HG03108 (cell line): ENCODE measurements around the gene PELI1.

Source experiments
- ATAC-seq: cut with Tn5 transposase; IDR thresholded peaks from one replicate; pipeline ENCODE4 v1.9.1; 2021; ENCODE audit warnings: moderate library complexity; ENCODE audit not compliant: unreplicated experiment

PELI1 gene

GRCh38 chr2:64144057-64145013, at the start of gene PELI1:
Gene PELI1, minus strand, starts transcription at chr2:64144420. Its CDS starts 36,110 bp downstream, at chr2:64108310.
- ATAC-seq = peak; percentile 73

DNA sequence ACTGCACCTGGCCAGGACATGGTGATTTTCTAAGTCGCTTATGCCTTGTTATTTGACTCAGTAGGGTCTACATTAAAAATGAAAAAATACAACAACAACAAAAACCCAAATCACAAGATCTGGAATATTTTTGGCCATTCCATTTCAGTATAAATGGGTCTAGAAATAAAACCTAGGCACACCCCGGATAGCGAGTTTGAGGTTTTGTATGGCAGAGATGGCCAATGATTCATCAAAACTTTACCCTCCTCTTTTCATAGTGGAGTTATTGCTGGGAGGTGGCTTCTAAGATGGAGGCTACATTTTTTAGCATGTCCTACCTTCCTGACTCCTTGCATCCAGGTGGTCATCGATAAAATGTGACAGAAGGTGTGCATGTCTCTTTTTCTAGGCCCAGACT, 49.3 kb upstream of the PELI1 start:
- ATAC-seq = no peak

DNA sequence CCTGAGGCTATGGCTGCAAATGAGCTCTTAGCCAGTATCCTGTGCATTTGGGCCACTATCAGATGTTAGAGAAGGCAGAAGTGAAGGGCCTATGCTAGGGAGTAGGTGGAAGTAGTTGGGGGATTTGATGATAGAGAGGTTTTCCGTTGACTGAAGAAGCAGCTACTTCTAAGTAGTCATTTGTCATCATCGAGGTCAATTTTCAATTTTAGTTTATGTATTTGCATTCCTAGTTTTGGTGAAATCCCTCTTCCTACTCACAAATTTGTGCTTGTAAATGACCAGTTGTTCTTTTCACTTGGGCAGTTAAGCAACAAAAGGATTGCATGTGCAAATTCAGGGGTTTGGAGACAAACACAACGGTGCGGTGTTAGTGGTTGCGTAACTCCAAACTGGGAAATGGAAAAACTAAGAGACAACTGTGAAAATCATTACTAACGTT, 48.5 kb upstream of the PELI1 start:
- no peak for ATAC-seq

DNA sequence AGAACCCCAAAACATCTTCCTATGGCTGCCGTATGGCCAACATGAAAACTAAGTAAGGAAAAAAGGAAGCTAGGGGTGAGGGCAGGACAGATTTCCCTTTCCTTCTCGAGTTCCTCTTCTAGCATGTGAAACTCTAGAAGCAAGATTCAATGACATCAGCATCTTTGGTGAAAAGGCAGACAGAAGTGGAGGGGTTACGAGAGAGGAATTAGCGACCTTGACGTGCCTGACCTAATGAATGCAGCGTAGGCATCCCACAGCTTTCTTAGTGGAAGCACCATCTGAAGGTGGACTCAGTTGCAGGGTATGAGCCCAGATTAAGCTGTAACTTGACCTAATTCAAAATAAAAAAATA, 47.9 kb upstream of the PELI1 start:
- ATAC-seq = no peak

GRCh38 chr2:64189586-64189985, 45.4 kb upstream of the PELI1 start:
- ATAC-seq = no peak

- no peak for ATAC-seq
Measured at GRCh38 chr2:64189167-64189566, 44.9 kb upstream of the PELI1 start.

GRCh38 chr2:64186699-64187605, 42.7 kb upstream of the PELI1 start:
- no peak for ATAC-seq

- ATAC-seq = peak; percentile 84
Measured at GRCh38 chr2:64179582-64180321, 35.5 kb upstream of the PELI1 start.

- no peak for ATAC-seq
Measured at GRCh38 chr2:64177315-64177714, 33.1 kb upstream of the PELI1 start.

- no peak for ATAC-seq
Measured at GRCh38 chr2:64175419-64176197, 31.4 kb upstream of the PELI1 start.

DNA sequence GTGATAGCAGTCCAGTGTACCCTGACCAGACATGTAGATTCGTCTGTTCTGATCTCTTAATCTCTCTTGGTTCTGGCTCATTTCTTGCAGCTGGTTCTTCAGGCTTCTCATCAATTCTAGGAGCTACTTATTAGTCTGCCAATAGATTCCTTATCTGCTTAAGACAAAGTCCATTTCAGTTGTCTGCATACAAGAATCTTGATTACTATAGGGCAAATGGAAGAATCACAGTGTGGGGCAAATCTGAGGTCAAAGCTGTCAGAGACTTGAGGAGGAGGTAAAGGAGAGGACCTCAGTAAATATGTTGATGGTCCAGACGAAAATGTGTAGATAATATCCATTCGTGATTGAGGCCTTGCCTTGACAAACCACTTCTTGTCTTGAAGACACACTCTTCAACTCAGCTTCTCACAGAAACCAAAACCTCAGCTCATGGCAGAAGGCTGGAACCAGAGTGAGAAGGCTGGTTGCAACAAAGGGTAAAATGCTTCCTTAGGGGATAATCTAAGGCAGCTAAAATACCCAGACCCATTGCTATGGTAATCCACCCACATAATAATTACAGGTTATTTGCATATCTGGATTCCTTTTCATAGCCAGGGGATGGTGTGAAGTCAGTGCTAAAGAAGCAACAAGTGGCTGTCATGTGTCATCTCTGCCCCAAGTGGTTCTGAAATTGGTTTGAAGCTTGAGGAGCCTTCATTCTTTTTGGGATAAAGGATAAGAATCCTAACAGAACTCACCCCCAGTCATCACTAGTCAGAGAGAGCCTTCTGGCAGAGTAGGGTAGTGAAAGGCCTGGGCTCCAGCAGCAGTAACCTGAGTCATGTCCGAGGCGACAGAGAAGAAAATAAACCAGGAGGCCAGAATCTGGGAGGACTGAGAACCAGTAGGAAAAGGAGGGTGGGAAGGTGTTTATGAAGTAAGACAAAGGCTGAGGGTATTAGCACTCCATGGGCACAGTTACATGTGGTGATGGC, 29.2 kb upstream of the PELI1 start:
- no peak for ATAC-seq

DNA sequence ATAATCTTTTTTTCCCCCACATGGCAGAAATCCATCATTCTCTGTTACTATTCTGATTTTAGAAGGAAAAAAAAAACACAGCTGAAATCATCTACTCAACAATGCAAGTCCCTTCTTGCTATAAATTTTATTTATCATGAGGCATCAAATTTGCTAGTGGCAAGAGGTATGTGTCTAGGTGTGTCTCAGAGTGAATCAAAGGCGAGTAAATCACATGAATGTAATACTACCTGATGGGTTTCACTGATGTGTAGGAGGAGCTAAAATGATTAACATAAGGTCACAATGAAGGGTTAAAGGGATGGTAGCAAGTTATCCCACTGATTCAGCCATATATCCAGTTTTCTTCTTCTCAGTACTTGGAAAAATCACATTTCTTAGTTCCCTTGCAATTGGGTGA, 24.5 kb upstream of the PELI1 start:
- no peak for ATAC-seq

DNA sequence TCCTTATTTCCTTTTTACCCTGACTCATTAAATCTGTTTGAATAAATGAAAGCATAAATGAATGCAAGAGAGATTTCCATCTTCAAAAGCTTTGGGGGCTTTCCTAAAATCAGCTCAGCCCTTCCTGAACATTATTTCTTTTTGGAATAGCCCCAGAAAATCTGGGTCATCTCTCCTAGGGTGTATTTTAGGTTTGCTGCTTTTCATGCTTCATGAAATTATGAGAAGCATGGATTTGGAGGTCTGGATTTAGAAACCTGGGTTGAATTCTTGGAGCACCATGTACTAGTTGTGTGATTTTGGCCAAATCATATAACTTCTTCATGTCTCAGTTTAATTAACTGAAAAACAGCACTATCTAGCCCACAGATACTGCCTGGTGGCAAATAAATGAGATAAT, 24.0 kb upstream of the PELI1 start:
- no peak for ATAC-seq

DNA sequence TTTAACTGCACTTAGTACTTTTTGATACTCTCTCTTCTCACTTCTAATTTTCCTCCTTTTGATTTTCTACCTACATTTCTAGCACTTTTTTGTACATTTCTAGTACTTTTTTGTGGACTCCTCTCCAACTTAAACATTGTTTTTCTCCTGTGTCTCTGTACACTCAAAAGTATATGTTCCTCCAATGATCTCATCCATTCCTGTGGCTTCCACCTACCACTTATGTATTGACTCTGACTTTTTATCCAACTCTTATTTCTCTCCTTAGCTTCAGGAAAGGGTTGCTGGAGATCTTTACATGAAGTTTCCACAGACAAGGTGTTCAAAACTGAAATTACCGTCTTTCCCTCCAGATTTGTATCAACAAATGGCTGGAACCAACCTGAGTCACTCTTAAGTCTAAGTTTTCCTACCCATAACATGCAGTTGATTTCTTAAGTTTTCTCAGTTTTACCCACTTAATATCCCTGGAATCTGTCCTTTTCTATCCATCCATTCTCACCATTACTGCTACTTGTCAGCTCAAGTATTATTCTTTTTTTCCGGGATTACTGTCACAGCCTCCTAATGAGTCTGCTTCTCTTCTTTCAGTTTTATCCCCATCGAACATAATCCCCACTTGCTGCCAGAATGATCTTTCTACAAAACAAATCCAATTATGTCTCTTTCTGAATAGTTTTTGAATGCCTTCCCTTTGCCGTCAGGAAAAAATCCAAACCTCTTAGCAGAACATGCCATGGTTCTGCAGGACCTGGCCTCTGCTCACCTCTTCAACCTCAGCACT, 22.6 kb upstream of the PELI1 start:
- no peak for ATAC-seq

DNA sequence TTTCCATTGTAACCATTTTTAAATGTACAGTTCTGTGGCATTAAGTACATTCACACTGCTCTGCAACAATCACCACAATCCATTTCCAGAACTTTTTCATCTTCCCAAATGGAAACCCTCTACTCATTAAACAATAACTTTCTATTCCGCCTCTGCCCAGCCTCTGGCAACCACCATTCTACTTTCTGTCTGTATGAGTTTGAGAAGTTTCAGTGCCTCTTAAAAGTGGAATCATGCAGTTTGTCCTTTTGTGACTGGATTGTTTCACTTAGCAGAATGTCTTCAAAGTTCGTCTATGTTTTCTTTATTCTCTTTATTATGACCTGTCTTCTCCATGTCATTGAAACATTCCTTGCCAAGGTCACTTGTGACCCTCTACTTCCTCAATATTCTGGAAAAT, 22.0 kb upstream of the PELI1 start:
- no peak for ATAC-seq

DNA sequence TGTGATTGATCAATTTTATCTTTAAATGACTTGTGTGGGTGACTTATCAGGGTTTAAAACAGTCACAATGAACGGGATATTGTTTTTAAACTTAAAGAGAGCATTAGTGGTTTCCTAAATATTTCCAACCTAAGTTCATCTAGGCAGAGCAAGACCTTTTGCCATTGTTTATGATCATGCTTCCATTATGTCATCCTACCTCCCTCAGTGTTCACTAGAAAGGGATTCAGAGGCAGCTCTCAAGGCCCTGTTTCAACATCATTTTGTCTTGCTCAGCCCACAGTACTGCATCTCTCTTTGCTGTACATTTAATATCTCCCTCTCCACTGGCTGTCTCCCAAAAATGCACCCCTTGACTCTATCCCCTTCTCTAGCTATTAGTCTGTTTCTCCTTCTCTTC, 21.5 kb upstream of the PELI1 start:
- no peak for ATAC-seq

- ATAC-seq = no peak
Measured at GRCh38 chr2:64164629-64165028, 20.4 kb upstream of the PELI1 start.

GRCh38 chr2:64162516-64162915, 18.3 kb upstream of the PELI1 start:
- ATAC-seq = no peak
